Neural progenitor cell (in vitro differentiated cells): ENCODE data around the gene DNAJB8. TPM values are rescaled to one million over a fixed set of nuclear protein-coding genes. Genes with fewer than 3 reads are reported as not detected.

Experiments
- DNase-seq: peaks from one replicate; pipeline ENCODE4 v3.0.0-alpha.2; 2016; ENCODE audit warnings: low spot score
- H2AFZ ChIP-seq: fragments of 200-600 bp; sonication (generic); replicated peaks from 2 replicates; pipeline ENCODE4 v1.6.1; 2016; ENCODE audit warnings: antibody characterized with exemption
- H3F3A ChIP-seq: fragments of 200-600 bp; sonication (generic); 2 replicates; pipeline ENCODE4 v1.6.1; 2016; ENCODE audit warnings: antibody characterized with exemption, low read depth
- H3K27ac ChIP-seq: fragments of 200-600 bp; sonication (generic); 2 replicates; pipeline ENCODE4 v1.5.1; 2016; ENCODE audit warnings: mild to moderate bottlenecking
- H3K27me3 ChIP-seq: fragments of 200-600 bp; sonication (generic); 2 replicates; pipeline ENCODE4 v1.6.1; 2016; ENCODE audit warnings: mild to moderate bottlenecking, moderate library complexity
- H3K36me3 ChIP-seq: fragments of 200-600 bp; sonication (generic); 2 replicates; pipeline ENCODE4 v1.5.1; 2016
- H3K4me1 ChIP-seq: fragments of 200-600 bp; sonication (generic); 2 replicates; pipeline ENCODE4 v1.6.1; 2016; ENCODE audit warnings: mixed run types
- H3K4me2 ChIP-seq: fragments of 200-600 bp; sonication (generic); 2 replicates; pipeline ENCODE4 v1.6.1; 2016
- H3K4me3 ChIP-seq: fragments of 200-600 bp; sonication (generic); 2 replicates; pipeline ENCODE4 v1.5.1; 2016
- H3K79me2 ChIP-seq: fragments of 200-600 bp; sonication (generic); 2 replicates; pipeline ENCODE4 v1.6.1; 2016; ENCODE audit warnings: low read depth
- H3K9ac ChIP-seq: fragments of 200-600 bp; sonication (generic); 2 replicates; pipeline ENCODE4 v1.6.1; 2016
- H3K9me3 ChIP-seq: fragments of 200-600 bp; sonication (generic); 2 replicates; pipeline ENCODE4 v1.5.1; 2016; ENCODE audit warnings: low read depth
- H4K20me1 ChIP-seq: fragments of 200-600 bp; sonication (generic); 2 replicates; pipeline ENCODE4 v1.6.1; 2016; ENCODE audit warnings: low read depth
- H3K27ac Mint-ChIP-seq: 3 replicates; pipeline ENCODE4 v1.8.0; 2021; ENCODE audit warnings: mixed read lengths
- H3K27me3 Mint-ChIP-seq: 2 replicates; pipeline ENCODE4 v1.8.0; 2022; ENCODE audit warnings: low read depth, mild to moderate bottlenecking, inconsistent platforms, moderate library complexity, mixed read lengths; ENCODE audit not compliant: insufficient read depth
- H3K36me3 Mint-ChIP-seq: 3 replicates; pipeline ENCODE4 v1.8.0; 2021; ENCODE audit warnings: mixed read lengths
- H3K4me1 Mint-ChIP-seq: 3 replicates; pipeline ENCODE4 v1.8.0; 2021; ENCODE audit warnings: mixed read lengths
- H3K4me3 Mint-ChIP-seq: 3 replicates; pipeline ENCODE4 v1.8.0; 2021; ENCODE audit warnings: mild to moderate bottlenecking, moderate library complexity, mixed read lengths
- H3K9me3 Mint-ChIP-seq: 3 replicates; pipeline ENCODE4 v1.8.0; 2020; ENCODE audit warnings: mixed read lengths
- EZH2 ChIP-seq: fragments of 200-600 bp; sonication (generic); IDR thresholded peaks from 2 replicates; pipeline ENCODE4 v1.6.1; 2017; ENCODE audit warnings: antibody characterized with exemption, mild to moderate bottlenecking, moderate library complexity
- EZH2phosphoT487 ChIP-seq: fragments of 200-600 bp; sonication (generic); IDR thresholded peaks from 2 replicates; pipeline ENCODE4 v1.6.1; 2017; ENCODE audit warnings: antibody characterized with exemption
- total RNA-seq: library from RNA; depleted of rRNA; stranded (reverse); fragments of >200 nt; gene quantifications from 2 replicates; pipeline ENCODE4 v1.2.3, GENCODE V29; 2015; ENCODE audit warnings: low replicate concordance
- TF ChIP-seq, protein P1 (sequence below): fragments of 200-600 bp; sonication (generic); IDR thresholded peaks from 2 replicates; pipeline ENCODE4 v1.5.1; 2017; ENCODE audit warnings: antibody characterized with exemption, mild to moderate bottlenecking

The DNAJB8 gene
- total RNA-seq, 1 donor from 2014 or later = not detected

DNA sequence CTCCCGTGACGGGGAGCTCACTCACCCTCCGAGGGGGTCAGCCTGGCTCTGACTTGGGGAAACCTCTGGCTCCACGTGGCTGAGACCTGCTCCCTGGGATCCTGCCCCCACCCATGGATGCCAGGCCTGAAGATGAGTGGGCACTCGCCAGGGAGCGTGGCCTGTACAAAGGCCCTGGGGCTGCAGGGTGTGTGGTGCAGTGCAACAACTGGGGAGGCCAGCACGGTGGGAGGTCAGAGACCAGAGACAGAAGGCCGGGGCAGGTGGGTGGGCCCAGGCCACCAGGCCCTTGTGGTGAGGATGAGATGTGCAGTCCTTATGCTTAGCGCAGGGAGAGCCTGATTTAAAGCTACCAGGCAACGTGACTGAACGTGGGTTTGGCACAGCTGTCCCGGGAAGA lies 5.0 kb downstream of the DNAJB8 start:
- no peak for DNase-seq
- H3K27me3 Mint-ChIP-seq = peaks cover 25% of the 10 kb centered on the region

DNA sequence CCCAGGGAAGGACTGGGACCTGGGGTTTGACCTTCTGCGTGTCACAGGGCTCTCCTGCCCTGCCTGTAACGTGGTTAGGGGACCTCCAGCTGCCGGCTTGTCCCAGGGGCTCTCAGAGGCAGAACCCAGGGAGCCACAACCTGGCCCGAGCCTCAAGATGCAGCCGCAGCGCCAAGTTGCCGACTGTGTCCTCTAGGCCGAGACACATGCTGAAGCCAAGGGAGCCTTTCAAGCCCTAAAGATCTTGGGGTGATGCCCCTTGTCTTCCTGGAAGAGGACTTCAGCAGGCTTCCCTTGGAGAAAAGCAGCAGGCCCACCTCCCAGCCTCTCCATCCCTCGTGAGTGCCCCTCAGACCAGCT lies 7.2 kb downstream of the DNAJB8 start:
- Histone ChIP-seq H2AFZ (no peak overlapping the region), H3F3A (no peaks in the 10 kb centered on the region), H4K20me1 (no peaks in the 10 kb centered on the region), H3K4me1 (peaks cover 5% of the 10 kb centered on the region), H3K27me3 (peaks cover 26% of the 10 kb centered on the region), H3K79me2 (no peaks in the 10 kb centered on the region), H3K9ac (no peak overlapping the region), H3K9me3 (no peaks in the 10 kb centered on the region), H3K4me3 (no peak overlapping the region), H3K27ac (no peak overlapping the region), H3K4me2 (no peak overlapping the region), H3K36me3 (no peaks in the 10 kb centered on the region)
- no peak for TF ChIP-seq EZH2phosphoT487
- TF ChIP-seq, protein P1, sequence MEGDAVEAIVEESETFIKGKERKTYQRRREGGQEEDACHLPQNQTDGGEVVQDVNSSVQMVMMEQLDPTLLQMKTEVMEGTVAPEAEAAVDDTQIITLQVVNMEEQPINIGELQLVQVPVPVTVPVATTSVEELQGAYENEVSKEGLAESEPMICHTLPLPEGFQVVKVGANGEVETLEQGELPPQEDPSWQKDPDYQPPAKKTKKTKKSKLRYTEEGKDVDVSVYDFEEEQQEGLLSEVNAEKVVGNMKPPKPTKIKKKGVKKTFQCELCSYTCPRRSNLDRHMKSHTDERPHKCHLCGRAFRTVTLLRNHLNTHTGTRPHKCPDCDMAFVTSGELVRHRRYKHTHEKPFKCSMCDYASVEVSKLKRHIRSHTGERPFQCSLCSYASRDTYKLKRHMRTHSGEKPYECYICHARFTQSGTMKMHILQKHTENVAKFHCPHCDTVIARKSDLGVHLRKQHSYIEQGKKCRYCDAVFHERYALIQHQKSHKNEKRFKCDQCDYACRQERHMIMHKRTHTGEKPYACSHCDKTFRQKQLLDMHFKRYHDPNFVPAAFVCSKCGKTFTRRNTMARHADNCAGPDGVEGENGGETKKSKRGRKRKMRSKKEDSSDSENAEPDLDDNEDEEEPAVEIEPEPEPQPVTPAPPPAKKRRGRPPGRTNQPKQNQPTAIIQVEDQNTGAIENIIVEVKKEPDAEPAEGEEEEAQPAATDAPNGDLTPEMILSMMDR = no peak
- no peak for TF ChIP-seq EZH2
- Mint-ChIP-seq H3K27me3 (peaks cover 22% of the 10 kb centered on the region), H3K9me3 (peaks cover 3% of the 10 kb centered on the region), H3K36me3 (no peaks in the 10 kb centered on the region), H3K4me3 (no peak overlapping the region), H3K27ac (no peak overlapping the region), H3K4me1 (peaks cover 30% of the 10 kb centered on the region)
- no peak for DNase-seq

More for the DNA sequence above, 5.0 kb downstream of the DNAJB8 start:
- no peaks in the 10 kb centered on the region for H3K9me3 ChIP-seq
- H2AFZ ChIP-seq = no peak overlapping the region
- no peaks in the 10 kb centered on the region for H3F3A ChIP-seq
- H3K79me2 ChIP-seq = no peaks in the 10 kb centered on the region
- H3K4me1 ChIP-seq = peaks cover 4% of the 10 kb centered on the region
- H3K27me3 ChIP-seq = peaks cover 28% of the 10 kb centered on the region
- Mint-ChIP-seq H3K9me3 (no peaks in the 10 kb centered on the region), H3K4me1 (peaks cover 22% of the 10 kb centered on the region), H3K4me3 (no peak overlapping the region), H3K27ac (no peak overlapping the region), H3K36me3 (no peaks in the 10 kb centered on the region)
- H3K27ac ChIP-seq = no peak overlapping the region
- no peaks in the 10 kb centered on the region for H4K20me1 ChIP-seq
- no peak for TF ChIP-seq EZH2
- TF ChIP-seq EZH2phosphoT487 = no peak
- TF ChIP-seq, protein P1 = no peak
- H3K36me3 ChIP-seq = no peaks in the 10 kb centered on the region
- no peak overlapping the region for H3K4me3 ChIP-seq
- no peak overlapping the region for H3K4me2 ChIP-seq
- H3K9ac ChIP-seq = no peak overlapping the region

DNA sequence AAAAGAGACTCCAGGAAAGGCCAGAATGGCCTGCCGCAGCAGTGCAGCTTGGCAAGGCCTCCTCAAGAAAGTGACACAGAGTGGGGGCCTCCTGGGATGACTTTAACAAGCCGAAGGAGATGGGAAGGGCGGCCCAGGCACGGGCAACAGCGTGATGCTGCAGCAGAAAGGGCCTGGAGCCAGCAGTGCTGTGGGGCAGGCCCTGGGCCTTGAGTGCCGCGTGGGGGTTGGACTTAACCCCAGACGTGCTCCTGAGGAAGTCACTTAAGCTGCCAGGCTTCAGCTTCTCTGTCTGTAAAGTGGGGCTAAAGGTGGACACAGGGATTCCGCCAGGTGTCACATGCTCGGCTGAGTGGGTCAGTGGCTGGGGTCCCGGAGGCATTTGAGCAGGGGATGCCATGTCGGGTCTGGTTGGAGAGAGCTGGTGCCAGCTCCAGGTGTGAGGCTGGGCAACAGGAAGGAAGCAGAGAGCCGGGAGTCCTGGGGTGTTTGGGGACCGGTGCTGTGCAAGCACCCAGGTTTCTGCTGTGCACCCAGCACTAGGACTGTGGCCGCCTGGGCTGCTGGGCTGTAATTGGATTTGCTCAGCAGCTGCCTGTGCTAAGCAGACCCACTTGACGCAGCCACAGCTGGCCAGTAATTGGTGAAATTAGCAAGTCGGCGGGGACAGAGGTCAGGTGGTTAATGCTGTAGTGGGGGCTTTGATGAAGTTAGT lies 7.8 kb downstream of the DNAJB8 start:
- Histone ChIP-seq H2AFZ (no peak overlapping the region), H3K9ac (no peak overlapping the region), H3K4me3 (no peak overlapping the region), H4K20me1 (no peaks in the 10 kb centered on the region), H3K79me2 (no peaks in the 10 kb centered on the region), H3K27me3 (peaks cover 22% of the 10 kb centered on the region), H3K9me3 (no peaks in the 10 kb centered on the region), H3F3A (no peaks in the 10 kb centered on the region), H3K27ac (no peak overlapping the region), H3K4me2 (no peak overlapping the region), H3K36me3 (no peaks in the 10 kb centered on the region), H3K4me1 (peaks cover 5% of the 10 kb centered on the region)
- Mint-ChIP-seq H3K4me1 (peaks cover 30% of the 10 kb centered on the region), H3K36me3 (no peaks in the 10 kb centered on the region), H3K27me3 (peaks cover 19% of the 10 kb centered on the region), H3K9me3 (peaks cover 3% of the 10 kb centered on the region), H3K4me3 (no peak overlapping the region), H3K27ac (peak overlapping the region; percentile 87)
- TF ChIP-seq EZH2phosphoT487 (no peak), EZH2 (no peak)
- TF ChIP-seq, protein P1 = no peak
- DNase-seq = peak; percentile 17
